Measurements from ENCODE around the gene PRAF2. TPM values are rescaled to one million over a fixed set of nuclear protein-coding genes. Genes with fewer than 3 reads are reported as not detected.

The PRAF2 gene
- total and polyA plus RNA-seq, 2 of the 13 experiments (the other 11 are each of a cell fraction or from before 2014, with no cell fraction given), result 0.33 to 2.6 TPM

DNA sequence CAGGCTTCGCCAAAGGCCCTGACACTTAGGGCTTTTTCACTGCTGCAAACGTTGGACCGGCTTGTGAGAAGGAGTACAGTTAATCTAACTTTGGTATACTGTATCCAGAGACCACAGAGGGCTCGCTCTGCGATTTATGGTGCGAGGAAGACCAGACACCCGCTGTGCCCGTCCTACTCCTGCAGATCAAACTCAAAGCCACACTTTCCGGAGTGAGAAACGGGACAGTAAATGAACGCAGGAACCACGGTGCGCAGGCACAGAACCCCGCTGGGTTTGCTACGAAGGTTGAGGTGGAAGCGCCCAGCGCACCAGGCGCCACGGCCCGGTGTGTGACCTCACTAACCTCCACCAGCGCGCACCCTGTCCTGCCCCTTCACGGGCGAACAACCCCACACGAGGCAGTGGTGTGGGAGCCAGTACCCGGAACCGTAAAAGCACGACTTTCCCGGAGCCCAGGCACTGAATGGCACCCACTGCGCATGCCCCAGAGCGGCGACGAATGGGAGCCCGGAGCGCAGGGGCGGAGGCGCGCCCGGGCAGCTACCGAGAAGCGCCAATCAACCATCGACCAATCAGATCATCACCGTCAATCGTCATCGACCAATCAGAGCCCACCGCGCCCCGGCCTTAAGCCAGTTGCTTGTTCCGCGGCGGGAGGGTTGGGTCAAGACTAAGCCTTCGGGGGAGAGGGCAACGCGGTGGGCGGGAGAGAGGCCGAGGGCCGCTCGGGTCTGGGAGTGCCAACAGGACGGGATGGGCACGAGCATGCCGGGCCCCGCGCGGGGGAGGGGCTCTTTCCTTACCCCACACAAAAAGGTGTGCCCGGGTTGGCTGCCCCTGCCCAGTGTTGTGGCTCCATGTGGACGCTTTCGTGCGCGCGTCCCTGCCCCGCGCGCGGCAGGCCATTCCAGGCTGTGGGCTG is 27.2 kb upstream of the PRAF2 start (continued):
- TF ChIP-seq ZSCAN20 (CRISPR knock-in tag; IDR thresholded peaks at IDR 0.05; ENCODE audit: borderline replicate concordance), result no peak
- TF ChIP-seq ATF2 (CRISPR knock-in tag; IDR thresholded peaks at IDR 0.05), result no peak
- no peak for TF ChIP-seq SAFB2 (CRISPR knock-in tag; IDR thresholded peaks at IDR 0.05; ENCODE audit: borderline replicate concordance, low read depth)
- no peak for TF ChIP-seq TP53 (CRISPR knock-in tag; conservative IDR thresholded peaks at IDR 0.05)
- no peak for TF ChIP-seq KMT2A (CRISPR knock-in tag; IDR thresholded peaks at IDR 0.05)
- TF ChIP-seq ZBTB33 (CRISPR knock-in tag; IDR thresholded peaks at IDR 0.05), result no peak
- TF ChIP-seq MZF1 (CRISPR knock-in tag; IDR thresholded peaks at IDR 0.05; ENCODE audit: borderline replicate concordance), result no peak
- TF ChIP-seq ZNF609 (CRISPR knock-in tag; IDR thresholded peaks at IDR 0.05; ENCODE audit: borderline replicate concordance), result no peak
- no peak for TF ChIP-seq ZNF253 (CRISPR knock-in tag; IDR thresholded peaks at IDR 0.05; ENCODE audit: borderline replicate concordance)
- TF ChIP-seq SIN3A (IDR thresholded peaks at IDR 0.05; ENCODE audit: borderline replicate concordance, low read depth, low read length), result no peak; the same call in 1 of the 2 replicates
- TF ChIP-seq, protein P1, sequence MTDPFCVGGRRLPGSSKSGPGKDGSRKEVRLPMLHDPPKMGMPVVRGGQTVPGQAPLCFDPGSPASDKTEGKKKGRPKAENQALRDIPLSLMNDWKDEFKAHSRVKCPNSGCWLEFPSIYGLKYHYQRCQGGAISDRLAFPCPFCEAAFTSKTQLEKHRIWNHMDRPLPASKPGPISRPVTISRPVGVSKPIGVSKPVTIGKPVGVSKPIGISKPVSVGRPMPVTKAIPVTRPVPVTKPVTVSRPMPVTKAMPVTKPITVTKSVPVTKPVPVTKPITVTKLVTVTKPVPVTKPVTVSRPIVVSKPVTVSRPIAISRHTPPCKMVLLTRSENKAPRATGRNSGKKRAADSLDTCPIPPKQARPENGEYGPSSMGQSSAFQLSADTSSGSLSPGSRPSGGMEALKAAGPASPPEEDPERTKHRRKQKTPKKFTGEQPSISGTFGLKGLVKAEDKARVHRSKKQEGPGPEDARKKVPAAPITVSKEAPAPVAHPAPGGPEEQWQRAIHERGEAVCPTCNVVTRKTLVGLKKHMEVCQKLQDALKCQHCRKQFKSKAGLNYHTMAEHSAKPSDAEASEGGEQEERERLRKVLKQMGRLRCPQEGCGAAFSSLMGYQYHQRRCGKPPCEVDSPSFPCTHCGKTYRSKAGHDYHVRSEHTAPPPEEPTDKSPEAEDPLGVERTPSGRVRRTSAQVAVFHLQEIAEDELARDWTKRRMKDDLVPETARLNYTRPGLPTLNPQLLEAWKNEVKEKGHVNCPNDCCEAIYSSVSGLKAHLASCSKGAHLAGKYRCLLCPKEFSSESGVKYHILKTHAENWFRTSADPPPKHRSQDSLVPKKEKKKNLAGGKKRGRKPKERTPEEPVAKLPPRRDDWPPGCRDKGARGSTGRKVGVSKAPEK (CRISPR knock-in tag; IDR thresholded peaks at IDR 0.05; ENCODE audit: borderline replicate concordance), result no peak
- no peak for TF ChIP-seq TCF12 (IDR thresholded peaks at IDR 0.05)
- TF ChIP-seq TCF12 (CRISPR knock-in tag; IDR thresholded peaks at IDR 0.05), result no peak
- no peak for TF ChIP-seq ZNF570 (CRISPR knock-in tag; IDR thresholded peaks at IDR 0.05; ENCODE audit: borderline replicate concordance)
- no peak for TF ChIP-seq ZNF660 (CRISPR knock-in tag; IDR thresholded peaks at IDR 0.05; ENCODE audit: borderline replicate concordance, low read depth)
- TF ChIP-seq ZNF652 (CRISPR knock-in tag; IDR thresholded peaks at IDR 0.05; ENCODE audit: borderline replicate concordance, low read depth), result no peak
- no peak for TF ChIP-seq ZNF274 (CRISPR knock-in tag; IDR thresholded peaks at IDR 0.05)
- no peak for TF ChIP-seq NFE2L2 (IDR thresholded peaks at IDR 0.05; ENCODE audit: low read length)
